GM18870 (cell line): ENCODE data around the gene RABGAP1L.
"Not testable (repeated sequence)": the region's sequence is repeated elsewhere in the genome, so short reads cannot be mapped to it uniquely, and the experiment has no call there.

Source experiments
- ATAC-seq: cut with Tn5 transposase; IDR thresholded peaks from one replicate; pipeline ENCODE4 v1.9.1; 2021; ENCODE audit warnings: moderate library complexity; ENCODE audit not compliant: unreplicated experiment

RABGAP1L gene

DNA sequence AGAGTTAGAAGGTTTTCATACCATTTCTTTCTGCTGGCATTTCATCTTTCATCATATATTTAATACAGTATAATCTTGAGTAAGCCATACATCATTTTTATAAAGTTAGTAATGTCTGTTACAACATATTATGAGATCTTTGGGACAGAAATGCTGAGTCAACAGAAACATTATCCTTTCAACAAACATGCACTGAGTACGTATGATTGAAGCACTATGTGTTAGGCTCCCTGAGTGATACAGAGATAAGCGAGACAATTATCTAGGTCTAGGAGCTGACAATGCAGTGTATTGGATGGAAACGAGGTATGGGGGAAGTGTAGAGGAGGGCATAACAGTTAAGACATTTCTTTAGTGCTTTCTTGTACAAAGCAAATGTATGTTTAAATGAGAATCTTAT lies 268.7 kb downstream of the RABGAP1L start:
- ATAC-seq = no peak

DNA sequence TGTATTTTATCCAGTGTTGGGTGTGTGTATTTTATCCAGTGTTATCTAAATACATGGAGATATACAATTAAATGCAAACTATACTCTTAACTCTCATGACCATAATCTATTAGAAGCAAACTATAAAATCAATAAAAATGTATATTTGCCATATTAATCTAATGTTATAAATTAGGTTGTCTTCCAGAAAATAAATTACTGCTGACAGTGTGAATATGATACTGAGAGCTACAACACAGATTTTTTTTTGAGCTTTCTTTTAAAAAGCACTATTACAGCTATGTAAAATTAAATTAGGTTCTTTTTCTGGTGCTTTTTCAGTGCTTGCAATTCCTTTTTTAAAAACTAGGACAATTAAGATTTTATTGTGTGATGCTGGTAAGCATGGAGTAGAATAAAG lies 269.4 kb downstream of the RABGAP1L start:
- ATAC-seq = no peak

DNA sequence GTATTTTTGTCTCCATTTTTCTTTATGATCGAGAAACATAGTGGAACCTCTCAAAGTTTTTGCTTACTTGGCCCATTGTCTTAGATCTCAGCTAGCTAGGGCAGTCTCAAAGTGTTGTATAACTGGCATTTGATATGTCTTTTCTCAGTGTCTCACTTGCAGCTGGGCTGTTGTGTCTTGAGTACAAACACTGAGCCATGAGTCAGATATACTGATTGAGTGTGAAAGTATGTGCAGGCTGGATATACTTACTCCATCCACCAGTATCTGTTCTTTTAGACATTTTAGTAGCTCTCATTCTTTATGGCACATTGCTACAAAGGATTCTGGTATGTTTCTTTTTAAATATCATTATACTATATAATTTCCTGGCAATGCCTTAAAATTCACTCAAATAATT lies 274.1 kb downstream of the RABGAP1L start:
- no peak for ATAC-seq

DNA sequence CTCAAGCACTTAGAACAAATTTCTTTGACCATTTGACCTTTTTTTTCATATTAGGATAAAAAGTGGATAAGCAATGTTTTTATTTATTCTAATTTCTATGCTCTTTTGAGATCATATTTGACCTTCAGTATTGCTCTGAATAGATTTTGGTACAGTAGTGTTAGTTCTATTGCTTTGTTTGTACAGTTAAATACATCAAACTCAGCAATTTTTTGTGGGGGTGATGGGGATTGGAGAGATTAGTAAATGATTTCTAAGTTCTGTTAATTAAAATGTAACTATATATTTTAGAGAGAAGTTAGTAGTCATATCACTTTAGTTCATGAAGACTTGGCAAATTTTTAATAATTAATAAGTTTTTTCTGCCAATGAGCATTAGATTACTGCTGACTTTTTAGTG lies 286.0 kb downstream of the RABGAP1L start:
- ATAC-seq = no peak

DNA sequence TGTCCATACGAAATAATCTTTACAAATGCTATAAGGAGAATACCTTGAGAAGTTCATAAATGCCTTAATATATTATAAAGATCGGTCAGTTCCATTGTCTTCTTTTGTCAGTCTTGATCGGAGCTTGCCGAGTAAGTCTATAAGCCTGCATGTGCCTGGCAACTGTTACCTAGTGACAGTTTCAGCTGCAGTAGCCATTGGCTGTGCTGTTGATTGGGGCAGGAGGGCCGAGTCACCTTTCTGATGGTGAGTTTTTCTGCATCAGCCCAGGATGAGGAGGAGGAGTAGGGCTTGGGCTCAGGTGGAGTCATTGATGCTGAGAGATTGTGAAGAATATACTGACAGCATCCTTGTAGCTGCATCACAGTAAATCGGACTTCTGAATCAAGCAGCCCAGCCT lies 286.5 kb downstream of the RABGAP1L start:
- ATAC-seq = no peak

DNA sequence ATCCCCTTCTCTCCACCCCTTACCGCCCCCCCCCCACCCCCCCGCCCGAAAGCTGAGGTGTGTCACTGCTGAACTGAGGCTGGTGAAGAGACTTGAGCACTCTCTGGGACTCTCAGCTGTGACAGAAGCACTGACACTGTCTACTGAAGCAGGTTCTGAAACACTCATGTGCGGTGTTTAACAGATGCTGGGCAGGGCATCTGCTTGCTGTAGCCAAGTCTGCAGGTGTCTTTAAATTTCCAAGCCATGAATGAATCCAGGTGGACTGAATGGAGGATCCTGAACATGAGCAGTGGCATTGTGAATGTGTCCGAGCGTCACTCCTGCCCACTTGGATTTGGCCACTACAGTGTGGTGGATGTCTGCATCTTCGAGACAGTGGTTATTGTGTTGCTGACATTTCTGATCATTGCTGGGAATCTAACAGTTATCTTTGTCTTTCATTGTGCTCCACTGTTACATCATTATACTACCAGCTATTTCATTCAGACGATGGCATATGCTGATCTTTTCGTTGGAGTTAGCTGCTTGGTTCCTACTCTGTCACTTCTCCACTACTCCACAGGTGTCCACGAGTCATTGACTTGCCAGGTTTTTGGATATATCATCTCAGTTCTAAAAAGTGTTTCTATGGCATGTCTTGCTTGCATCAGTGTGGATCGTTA lies 288.7 kb downstream of the RABGAP1L start, which contains the start of gene GPR52:
GPR52 (plus strand) TSS at position 99 of the 665 bp plus-strand sequence; CDS start at position 247, 148 bp downstream.
- ATAC-seq = no peak

DNA sequence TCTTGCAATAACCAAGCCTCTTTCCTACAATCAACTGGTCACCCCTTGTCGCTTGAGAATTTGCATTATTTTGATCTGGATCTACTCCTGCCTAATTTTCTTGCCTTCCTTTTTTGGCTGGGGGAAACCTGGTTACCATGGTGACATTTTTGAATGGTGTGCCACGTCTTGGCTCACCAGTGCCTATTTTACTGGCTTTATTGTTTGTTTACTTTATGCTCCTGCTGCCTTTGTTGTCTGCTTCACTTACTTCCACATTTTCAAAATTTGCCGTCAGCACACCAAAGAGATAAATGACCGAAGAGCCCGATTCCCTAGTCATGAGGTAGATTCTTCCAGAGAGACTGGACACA lies 289.2 kb downstream of the RABGAP1L start:
- ATAC-seq = no peak

DNA sequence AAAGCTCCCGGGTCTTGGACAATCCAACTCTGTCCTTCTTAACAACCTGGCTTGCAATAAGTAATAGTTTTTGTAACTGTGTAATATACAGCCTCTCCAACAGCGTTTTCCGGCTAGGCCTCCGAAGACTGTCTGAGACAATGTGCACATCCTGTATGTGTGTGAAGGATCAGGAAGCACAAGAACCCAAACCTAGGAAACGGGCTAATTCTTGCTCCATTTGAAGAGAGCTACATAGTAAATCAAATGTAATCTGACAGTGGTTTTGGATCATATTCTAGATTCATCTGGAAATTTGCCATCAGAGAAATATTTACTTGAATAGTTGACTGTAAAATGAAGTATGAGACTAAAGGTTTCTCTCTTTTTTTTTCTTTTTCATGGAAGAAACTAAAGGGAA lies 289.7 kb downstream of the RABGAP1L start:
- ATAC-seq = no peak

DNA sequence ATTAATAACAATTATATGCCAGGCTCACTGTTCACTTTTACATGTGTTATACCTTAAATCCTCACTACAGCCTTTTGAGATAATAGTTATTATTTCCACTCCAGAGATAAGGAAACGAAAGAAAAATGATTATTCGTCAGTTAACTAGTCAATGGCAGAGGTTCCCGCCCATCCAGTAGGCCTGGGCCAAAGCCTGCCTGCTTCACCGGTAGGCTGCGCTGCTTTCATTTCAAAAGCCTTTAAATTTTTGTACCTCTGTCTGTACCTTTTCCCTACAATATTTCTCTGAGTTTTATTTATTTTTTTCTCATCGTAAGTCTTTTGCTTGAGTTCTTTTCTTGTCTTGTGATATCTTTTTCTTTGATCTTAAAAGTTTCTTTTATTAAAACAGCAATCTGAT lies 292.1 kb downstream of the RABGAP1L start:
- ATAC-seq = no peak

DNA sequence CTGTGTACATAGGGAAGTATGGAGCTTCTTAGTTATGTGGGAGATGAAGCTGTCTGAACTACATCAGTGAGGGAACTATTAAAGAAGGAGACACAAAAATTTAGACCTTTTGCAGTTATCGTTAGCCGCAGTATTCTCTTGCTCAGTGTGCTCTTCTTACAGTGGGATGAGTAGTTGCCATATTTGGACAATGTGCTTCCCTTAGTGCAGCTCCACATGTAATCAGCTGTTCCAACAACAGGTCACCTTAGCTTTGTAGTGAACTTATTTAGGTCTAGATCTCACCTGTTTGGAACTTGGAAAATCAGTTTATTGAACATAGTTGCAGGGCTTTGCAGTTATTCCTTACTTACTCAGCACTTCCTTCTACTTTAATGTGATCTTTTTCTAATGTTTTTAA lies 306.5 kb downstream of the RABGAP1L start:
- no peak for ATAC-seq

DNA sequence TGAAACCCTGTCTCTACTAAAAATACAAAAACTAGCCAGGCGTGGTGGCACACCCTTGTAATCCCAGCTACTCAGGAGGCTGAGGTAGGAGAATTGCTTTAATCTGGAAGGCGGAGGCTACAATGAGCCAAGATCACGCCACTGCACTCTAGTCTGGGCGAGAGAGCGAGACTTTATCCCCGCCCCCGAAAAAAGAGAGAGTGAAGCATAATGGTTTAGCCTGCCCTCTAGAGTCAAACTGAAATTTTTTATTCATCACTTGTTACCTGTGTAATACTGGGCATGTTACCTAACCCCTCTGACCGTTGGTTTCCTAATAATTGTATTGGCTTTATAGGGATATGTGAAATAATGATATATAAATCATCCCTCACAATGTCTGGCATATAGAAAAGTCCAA lies 307.3 kb downstream of the RABGAP1L start:
- no peak for ATAC-seq

DNA sequence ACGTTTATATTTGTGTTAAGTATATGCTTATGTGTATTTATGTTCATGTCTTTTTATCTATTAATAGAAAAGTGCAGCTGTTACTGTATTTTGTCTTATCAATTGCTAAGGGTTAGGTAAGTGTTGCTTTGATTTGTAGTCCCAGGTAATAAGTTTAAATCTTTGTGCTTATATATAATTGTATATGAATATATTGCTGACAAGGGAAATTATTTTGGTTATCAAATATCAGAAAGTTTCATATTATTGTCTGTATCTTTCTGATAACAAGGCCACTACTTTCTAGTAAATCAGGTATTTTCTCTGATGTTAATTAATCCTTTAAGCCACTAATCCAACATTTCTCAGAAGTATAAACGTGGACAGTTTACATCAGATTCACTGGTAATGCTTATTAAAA lies 309.7 kb downstream of the RABGAP1L start:
- no peak for ATAC-seq

DNA sequence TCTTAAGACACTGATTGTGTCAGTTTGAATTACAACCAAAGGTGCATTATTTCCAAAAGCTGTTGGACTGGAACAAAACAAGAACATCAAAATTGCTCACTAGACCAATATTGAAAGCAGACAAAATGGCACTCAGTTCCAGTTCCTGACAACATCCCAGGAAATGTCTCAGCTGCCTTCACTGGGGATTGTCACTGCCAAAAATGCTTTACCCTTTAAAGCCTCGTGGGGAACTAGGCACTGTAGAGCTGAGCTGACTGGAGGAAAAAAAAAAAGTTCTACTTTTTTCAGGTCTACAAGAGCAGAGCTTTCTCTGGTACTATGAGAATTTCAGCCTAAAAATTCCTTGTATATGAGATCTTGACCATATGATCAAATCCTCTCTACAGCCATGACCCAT lies 310.4 kb downstream of the RABGAP1L start:
- no peak for ATAC-seq

DNA sequence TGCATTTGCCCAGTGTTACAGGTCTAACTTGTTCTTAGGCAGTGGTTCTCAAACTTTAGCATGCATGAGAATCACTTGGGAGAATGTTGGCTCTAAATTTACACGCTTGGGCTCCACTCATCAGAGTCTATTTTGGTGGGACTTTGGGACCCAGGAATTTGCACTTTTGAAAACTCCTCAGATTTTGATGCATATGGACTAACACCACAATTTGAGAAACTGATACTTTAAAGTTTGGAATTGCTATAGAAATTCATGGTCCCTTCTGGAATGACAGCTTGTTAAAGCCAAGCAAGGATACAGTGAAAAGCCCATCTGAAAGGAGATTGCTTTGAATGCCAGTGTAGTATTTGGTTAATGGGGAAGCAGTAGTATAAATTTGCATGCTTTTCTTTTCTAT lies 320.0 kb downstream of the RABGAP1L start:
- ATAC-seq = no peak

DNA sequence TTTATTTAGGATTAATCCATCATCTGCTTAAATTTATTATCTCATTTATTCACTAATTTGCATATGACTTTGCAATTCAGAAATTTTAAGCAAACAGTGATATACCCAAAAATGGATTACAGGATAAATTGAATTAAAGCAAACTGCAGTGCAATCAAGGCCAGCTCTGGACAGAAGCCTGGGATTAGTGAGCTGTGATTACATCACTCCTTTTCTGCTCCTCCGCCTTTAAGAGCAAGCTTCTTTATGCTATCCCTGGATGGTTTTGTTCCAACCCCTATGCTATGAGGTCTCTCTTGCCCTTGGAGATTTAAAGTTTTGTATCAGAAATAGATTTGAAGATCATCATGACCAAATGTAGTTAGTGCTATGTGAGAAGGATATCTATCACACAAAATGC lies 321.0 kb downstream of the RABGAP1L start:
- no peak for ATAC-seq

DNA sequence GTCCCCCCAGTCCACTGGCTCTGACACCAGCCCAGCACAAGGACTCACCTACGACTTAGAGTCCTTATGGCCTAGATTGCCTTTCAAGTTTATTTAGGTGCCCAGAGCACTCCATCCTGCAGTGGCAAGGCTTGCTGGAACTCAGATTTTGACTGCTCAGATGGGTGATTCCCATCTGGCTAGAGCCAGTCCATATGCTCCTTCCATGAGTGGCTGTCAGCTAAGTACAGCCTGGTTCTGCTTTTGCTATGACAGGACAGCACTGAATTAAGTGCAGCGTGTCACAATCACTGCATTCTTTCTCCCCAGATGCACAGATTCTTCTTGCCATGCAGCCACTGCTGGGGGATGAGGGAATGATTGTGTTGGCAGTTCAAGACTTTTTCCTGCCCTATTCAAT lies 332.3 kb downstream of the RABGAP1L start:
- no peak for ATAC-seq

DNA sequence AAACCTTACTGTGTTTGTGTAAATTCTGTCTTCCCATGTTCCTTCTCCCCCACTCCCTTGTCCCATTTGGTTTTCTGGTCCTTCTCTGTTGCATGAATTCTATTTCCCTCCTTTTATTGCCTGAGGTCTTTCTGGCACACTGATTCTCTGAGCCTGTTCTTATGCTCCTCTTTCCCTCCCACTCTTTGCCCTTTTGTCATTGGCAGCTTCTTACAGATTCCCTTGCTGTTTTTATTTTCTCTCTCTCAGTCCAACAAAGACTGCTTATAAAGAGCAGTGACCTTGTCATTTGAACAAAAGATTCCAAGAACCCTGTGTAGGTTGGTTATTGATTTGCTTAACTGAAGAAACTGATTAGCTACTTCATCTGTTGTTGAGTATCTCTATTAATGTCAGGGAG lies 338.2 kb downstream of the RABGAP1L start:
- ATAC-seq = no peak

DNA sequence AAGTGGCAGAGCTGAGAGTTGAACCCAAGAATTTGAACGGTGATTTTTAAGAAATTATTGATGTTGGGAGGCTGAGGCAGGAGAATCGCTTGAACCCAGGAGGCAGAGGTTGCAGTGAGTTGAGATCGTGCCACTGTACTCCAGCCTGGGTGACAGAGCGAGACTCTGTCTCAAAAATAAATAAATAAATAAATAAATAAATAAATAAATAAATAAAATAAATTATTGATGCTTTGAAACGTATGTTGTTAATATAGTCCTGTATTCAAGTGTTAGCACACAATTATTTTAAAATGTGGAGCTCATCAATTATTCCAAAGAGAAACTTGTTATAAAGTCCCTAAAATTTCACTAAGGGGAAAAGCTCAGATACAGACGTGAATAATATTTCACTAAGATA lies 357.4 kb downstream of the RABGAP1L start:
- ATAC-seq = not testable (repeated sequence)

DNA sequence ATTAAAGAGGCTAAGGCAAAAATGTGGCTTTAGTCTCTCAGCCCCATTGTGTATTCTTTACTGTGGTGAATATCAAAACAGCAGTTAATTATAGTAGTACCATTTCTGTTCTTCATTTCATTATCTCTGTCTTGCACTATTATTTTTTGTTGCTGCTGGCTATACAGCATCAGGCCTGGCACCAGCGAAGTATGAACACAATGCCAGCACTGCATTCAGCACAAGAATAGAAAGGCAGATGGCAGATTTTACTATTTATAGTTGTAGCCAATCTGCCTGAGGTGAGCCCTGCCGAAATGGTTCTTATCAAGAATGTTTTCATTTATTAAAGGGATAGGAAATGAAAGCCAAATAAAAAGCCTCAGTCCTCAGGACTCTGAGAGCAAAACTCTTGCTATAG lies 360.5 kb downstream of the RABGAP1L start:
- ATAC-seq = no peak

DNA sequence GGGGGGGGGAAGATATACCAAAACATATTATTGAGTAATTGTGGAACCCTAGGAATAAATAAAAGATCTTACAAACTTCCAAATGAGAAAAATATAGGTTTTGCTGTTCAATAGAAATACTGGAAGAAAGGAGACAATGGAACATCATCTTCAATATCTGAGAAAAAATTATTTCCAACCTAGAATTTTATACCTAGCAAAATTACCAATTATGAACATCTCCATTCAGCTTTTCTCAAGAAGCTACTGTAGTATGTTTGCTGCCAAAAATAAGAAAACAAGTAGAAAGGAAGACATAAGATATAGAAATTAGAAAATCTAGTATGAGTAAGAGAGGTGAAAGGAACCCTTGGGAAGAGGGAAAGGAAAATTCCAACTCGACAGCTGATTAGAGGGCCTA lies 372.4 kb downstream of the RABGAP1L start:
- no peak for ATAC-seq

DNA sequence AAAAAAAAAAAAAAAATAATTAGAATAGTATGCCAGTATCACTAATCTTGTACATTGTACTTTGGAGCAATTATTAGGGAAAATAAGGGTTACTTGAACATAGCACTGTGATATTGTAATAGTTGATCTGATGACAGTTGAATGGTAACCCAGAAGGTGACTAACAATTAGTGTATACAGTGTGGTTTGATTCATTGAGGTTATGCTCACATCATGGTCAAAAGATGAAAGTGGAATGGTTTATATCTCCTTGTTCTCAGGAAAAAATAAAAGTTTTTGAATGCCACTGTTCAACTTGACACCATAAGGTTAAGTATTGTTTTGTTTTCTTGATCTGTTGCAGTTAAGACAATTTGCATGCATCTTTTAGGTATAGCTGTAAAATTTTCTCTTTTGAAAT lies 375.5 kb downstream of the RABGAP1L start:
- ATAC-seq = no peak

DNA sequence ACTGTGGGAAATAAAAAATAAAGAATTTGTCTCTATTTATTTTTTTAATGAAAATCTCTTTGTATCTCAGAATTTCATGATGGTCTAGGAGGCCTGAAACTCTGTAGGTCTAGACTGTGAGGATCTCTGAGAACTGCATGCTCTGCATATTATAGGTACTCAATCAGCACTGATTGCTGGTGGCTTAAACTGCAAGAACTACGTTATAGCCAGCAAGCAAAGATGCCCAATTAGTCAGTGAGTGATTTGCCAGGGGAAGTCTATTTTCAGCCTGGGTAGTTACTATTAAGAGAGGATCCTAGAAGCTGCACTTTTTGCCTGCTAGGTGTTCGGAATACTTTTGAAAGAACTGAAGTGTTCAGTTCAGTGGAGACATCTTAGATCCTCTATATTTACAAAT lies 375.9 kb downstream of the RABGAP1L start:
- ATAC-seq = no peak

DNA sequence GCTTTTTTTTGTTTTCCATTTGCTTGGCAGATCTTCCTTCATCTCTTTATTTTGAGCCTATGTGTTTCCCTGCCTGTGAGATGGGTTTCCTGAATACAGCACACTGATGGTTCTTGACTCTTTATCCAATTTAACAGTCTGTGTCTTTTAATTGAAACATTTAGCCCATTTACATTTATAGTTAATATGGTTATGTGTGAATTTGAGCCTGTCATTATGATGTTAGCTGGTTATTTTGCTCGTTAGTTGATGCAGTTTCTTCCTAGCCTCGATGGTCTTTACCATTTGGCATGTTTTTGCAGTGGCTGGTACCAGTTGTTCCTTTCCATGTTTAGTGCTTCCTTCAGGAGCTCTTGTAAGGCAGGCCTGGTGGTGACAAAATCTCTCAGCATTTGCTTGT lies 384.1 kb downstream of the RABGAP1L start:
- ATAC-seq = not testable (repeated sequence)
